B cell (primary cell): Measurements from ENCODE around the gene SMC6. TPM values are rescaled to one million over a fixed set of nuclear protein-coding genes. Genes with fewer than 3 reads are reported as not detected.

ENCODE experiments used
- ATAC-seq: fragments of 200-7000 bp; cut with Tn5 transposase; one replicate; pipeline ENCODE4 v1.10.0; 2021; ENCODE audit warnings: low read depth, mild to moderate bottlenecking, moderate number of reproducible peaks, moderate library complexity
- CTCF ChIA-PET: fragments of 350-600 bp; sonication (Branson Sonifier 250); formaldehyde crosslinking; loops from one replicate; lab custom pipeline; 2021; ENCODE audit warnings: antibody characterized with exemption, inconsistent platforms; lab: Charles Lee
- POLR2A ChIA-PET: fragments of 350-600 bp; sonication (Branson Sonifier 250); formaldehyde crosslinking; loops from one replicate; lab custom pipeline; 2021; ENCODE audit warnings: antibody characterized with exemption; lab: Charles Lee
- DNase-seq: peaks from one replicate; pipeline ENCODE4 v3.0.0; 2013
- H2AFZ ChIP-seq: 2 replicates; pipeline ENCODE4 v1.6.1; 2012; ENCODE audit warnings: mild to moderate bottlenecking, low read depth, low read length; ENCODE audit not compliant: insufficient read depth, poor library complexity, severe bottlenecking
- H3K27ac ChIP-seq, 2 donors: 1 replicate in 1 of 2; 2 replicates in 1 of 2; pipeline ENCODE4 v1.5.1; 2012 to 2013; ENCODE audit warnings: low read length in 2 of 2, mild to moderate bottlenecking in 2 of 2, moderate library complexity in 1 of 2
- H3K27me3 ChIP-seq, 4 experiments: fragments of 200-600 bp in 1 of 4; sonication (generic) in 1 of 4; replicated peaks in 1 of 4; 1 replicate in 2 of 4; 2 replicates in 2 of 4; pipeline versions ENCODE4 v1.6.1 to v1.7.0; 2013 to 2016; ENCODE audit warnings: low read length in 3 of 4, mild to moderate bottlenecking in 2 of 4, mixed read lengths in 1 of 4, moderate library complexity in 1 of 4; ENCODE audit not compliant: insufficient read depth in 4 of 4, control insufficient read depth in 3 of 4; ENCODE audit errors: control extremely low read depth in 1 of 4
- H3K36me3 ChIP-seq, 2 experiments: replicated peaks in 1 of 2; 1 replicate in 1 of 2; 2 replicates in 1 of 2; pipeline versions ENCODE4 v1.6.1 to v1.7.1; 2013; ENCODE audit warnings: low read length in 1 of 2; ENCODE audit not compliant: insufficient read depth in 2 of 2, control insufficient read depth in 1 of 2; ENCODE audit errors: control extremely low read depth in 1 of 2, extremely low read depth in 1 of 2
- H3K4me1 ChIP-seq, 2 donors: fragments of 200-600 bp in 1 of 2; sonication (generic) in 1 of 2; 1 replicate in 1 of 2; 2 replicates in 1 of 2; pipeline versions ENCODE4 v1.5.1 to v1.6.1; 2013 to 2017; ENCODE audit warnings: low read length in 2 of 2; ENCODE audit not compliant: control insufficient read depth in 2 of 2, insufficient read depth in 2 of 2
- H3K4me2 ChIP-seq: replicated peaks from 2 replicates; pipeline ENCODE3; 2012; ENCODE audit warnings: mild to moderate bottlenecking, low read depth, low read length; ENCODE audit not compliant: poor library complexity, severe bottlenecking
- H3K4me3 ChIP-seq, 5 experiments: fragments of 200-600 bp in 1 of 5; sonication (generic) in 1 of 5; 1 replicate in 3 of 5; 2 replicates in 2 of 5; pipeline versions ENCODE4 v1.5.1 to v1.7.0; 2011 to 2016; ENCODE audit warnings: low read length in 4 of 5, mild to moderate bottlenecking in 4 of 5, low read depth in 2 of 5, control low read depth in 1 of 5, moderate library complexity in 1 of 5; ENCODE audit not compliant: insufficient read depth in 1 of 5; ENCODE audit errors: control extremely low read depth in 1 of 5, extremely low read depth in 1 of 5
- H3K79me2 ChIP-seq: fragments of 200-600 bp; sonication (generic); one replicate; pipeline ENCODE4 v1.6.0; 2016; ENCODE audit warnings: low read length; ENCODE audit not compliant: control insufficient read depth, insufficient read depth
- H3K9ac ChIP-seq: fragments of 200-600 bp; sonication (generic); 2 replicates; pipeline ENCODE4 v1.6.1; 2017; ENCODE audit warnings: mild to moderate bottlenecking, low read length, moderate library complexity
- H3K9me3 ChIP-seq, 3 donors: one replicate each; pipeline versions ENCODE4 v1.6.1 to v1.7.1; 2013; ENCODE audit warnings: low read length in 2 of 3; ENCODE audit not compliant: control insufficient read depth in 2 of 3, insufficient read depth in 1 of 3; ENCODE audit errors: control extremely low read depth in 1 of 3
- H4K20me1 ChIP-seq: 2 replicates; pipeline ENCODE4 v1.6.0; 2012; ENCODE audit warnings: mild to moderate bottlenecking, low read length; ENCODE audit not compliant: insufficient read depth, control insufficient read depth, poor library complexity, severe bottlenecking
- H3K27ac Mint-ChIP-seq: one replicate; pipeline ENCODE4 v1.8.0; 2021; ENCODE audit warnings: mixed read lengths
- H3K27me3 Mint-ChIP-seq: one replicate; pipeline ENCODE4 v1.8.0; 2021; ENCODE audit warnings: mixed read lengths
- H3K4me1 Mint-ChIP-seq: one replicate; pipeline ENCODE4 v1.8.0; 2021; ENCODE audit warnings: mixed read lengths
- H3K4me3 Mint-ChIP-seq: one replicate; pipeline ENCODE4 v1.8.0; 2021; ENCODE audit warnings: mixed read lengths
- H3K9me3 Mint-ChIP-seq: one replicate; pipeline ENCODE4 v1.8.0; 2022; ENCODE audit warnings: mixed read lengths; ENCODE audit not compliant: insufficient read depth
- EZH2 ChIP-seq: IDR thresholded peaks from 2 replicates; pipeline ENCODE4 v1.6.1; 2012; ENCODE audit warnings: borderline replicate concordance, low read depth, mild to moderate bottlenecking, moderate library complexity, low read length; ENCODE audit not compliant: insufficient read depth, poor library complexity, severe bottlenecking
- WGBS: methylation state at CpG from one replicate; pipeline ENCODE4 v1.1.5; 2013; ENCODE audit warnings: missing lambda C conversion rate; ENCODE audit not compliant: insufficient coverage; 5-methylcytosine and 5-hydroxymethylcytosine counted together
- intact Hi-C: fragments of 100-400 bp; cut with micrococcal nuclease; formaldehyde crosslinking; loops from one replicate; pipeline ENCODE4 v1.10.0; 2022
- polyA plus RNA-seq: library from polyadenylated mRNA; depleted of rRNA; stranded (reverse); fragments of >200 nt; gene quantifications from 2 replicates; pipeline ENCODE4 v1.2.3, GENCODE V29; 2012
- total RNA-seq, 2 donors: library from RNA; stranded (reverse); fragments of 120-200 nt in 1 of 2; gene quantifications; 1 replicate in 1 of 2; 2 replicates in 1 of 2; pipeline versions ENCODE4 v1.2.3 to v1.2.4, GENCODE V29; 2013 to 2022
- TF ChIP-seq, protein P1 (sequence below): fragments of 200-600 bp; IDR thresholded peaks from one replicate; pipeline ENCODE4 v1.8.0; 2022; ENCODE audit warnings: antibody characterized with exemption, mild to moderate bottlenecking

The SMC6 gene
- total and polyA plus RNA-seq, 2 donors (not counting 1 experiment from before 2014, with no cell fraction given): 27.2 to 111 TPM

GRCh38 chr2:17771956-17772355 lies 18.3 kb upstream of the SMC6 start:
- Mint-ChIP-seq H3K4me1 (no peaks in the 10 kb centered on the region), H3K4me3 (no peak overlapping the region), H3K27ac (no peak overlapping the region), H3K9me3 (no peaks in the 10 kb centered on the region), H3K27me3 (no peaks in the 10 kb centered on the region)
- CTCF ChIA-PET: interaction anchor here (1.0 to 1.3 kb wide), 2 partner anchors 53 to 58 kb away, joined by 3 to 4 read pairs; no protein-coding TSS in a partner anchor
- no peaks in the 10 kb centered on the region for H3K27me3 ChIP-seq
- no peak overlapping the region for H3K9ac ChIP-seq
- POLR2A ChIA-PET: no interaction called here
- no peaks in the 10 kb centered on the region for H3K79me2 ChIP-seq
- H3K27ac ChIP-seq: no peak overlapping the region
- no peak for ATAC-seq
- intact Hi-C loops: no loop called here
- no peak for DNase-seq
- H4K20me1 ChIP-seq: no peaks in the 10 kb centered on the region
- no peak for TF ChIP-seq EZH2
- TF ChIP-seq, protein P1, sequence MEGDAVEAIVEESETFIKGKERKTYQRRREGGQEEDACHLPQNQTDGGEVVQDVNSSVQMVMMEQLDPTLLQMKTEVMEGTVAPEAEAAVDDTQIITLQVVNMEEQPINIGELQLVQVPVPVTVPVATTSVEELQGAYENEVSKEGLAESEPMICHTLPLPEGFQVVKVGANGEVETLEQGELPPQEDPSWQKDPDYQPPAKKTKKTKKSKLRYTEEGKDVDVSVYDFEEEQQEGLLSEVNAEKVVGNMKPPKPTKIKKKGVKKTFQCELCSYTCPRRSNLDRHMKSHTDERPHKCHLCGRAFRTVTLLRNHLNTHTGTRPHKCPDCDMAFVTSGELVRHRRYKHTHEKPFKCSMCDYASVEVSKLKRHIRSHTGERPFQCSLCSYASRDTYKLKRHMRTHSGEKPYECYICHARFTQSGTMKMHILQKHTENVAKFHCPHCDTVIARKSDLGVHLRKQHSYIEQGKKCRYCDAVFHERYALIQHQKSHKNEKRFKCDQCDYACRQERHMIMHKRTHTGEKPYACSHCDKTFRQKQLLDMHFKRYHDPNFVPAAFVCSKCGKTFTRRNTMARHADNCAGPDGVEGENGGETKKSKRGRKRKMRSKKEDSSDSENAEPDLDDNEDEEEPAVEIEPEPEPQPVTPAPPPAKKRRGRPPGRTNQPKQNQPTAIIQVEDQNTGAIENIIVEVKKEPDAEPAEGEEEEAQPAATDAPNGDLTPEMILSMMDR: no peak
- no peak overlapping the region for H2AFZ ChIP-seq
- H3K4me2 ChIP-seq: no peak overlapping the region
- no peaks in the 10 kb centered on the region for H3K9me3 ChIP-seq
- no CpG with 5 or more reads among the region's 2 CpGs for WGBS
- no peaks in the 10 kb centered on the region for H3K4me1 ChIP-seq
- peaks cover 4 to 15% of the 10 kb centered on the region in 2 experiments for H3K36me3 ChIP-seq
- no peak overlapping the region for H3K4me3 ChIP-seq

DNA sequence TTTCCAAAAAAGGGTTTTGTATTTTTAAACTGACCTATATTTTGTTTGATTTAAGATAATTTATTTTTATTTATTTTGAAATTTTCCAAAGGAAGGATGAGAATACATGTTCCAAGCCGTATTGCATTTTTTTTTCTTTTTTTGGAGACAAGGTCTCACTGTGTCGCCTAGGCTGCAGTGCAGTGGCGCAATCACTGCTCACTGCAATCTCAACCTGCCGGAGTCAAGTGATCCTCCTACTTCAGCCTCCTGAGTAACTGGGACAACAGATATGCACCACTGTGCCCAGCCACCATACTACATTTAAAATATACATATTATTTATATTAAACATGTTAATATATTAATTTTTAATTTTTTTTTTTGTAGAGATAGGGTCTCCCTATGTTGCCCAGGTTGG lies 15.3 kb upstream of the SMC6 start:
- DNase-seq: no peak
- whole genome bisulfite sequencing: 100% methylated on average over 2 of the region's 4 CpGs
- TF ChIP-seq EZH2: no peak
- Histone ChIP-seq H2AFZ (no peak overlapping the region), H3K79me2 (peaks cover 6% of the 10 kb centered on the region), H4K20me1 (no peaks in the 10 kb centered on the region), H3K27ac (no peak overlapping the region), H3K27me3 (no peaks in the 10 kb centered on the region), H3K9ac (no peak overlapping the region), H3K9me3 (no peaks in the 10 kb centered on the region), H3K4me1 (no peaks in the 10 kb centered on the region), H3K4me3 (no peak overlapping the region), H3K4me2 (no peak overlapping the region), H3K36me3 (peaks cover 7 to 10% of the 10 kb centered on the region in 2 experiments)
- POLR2A ChIA-PET: no interaction called here
- intact Hi-C loops: no loop called here
- no peaks in the 10 kb centered on the region for H3K27me3 Mint-ChIP-seq
- CTCF ChIA-PET: interaction anchor here (1.6 kb wide), 1 partner anchor 50 kb away, joined by 6 read pairs; no protein-coding TSS in a partner anchor
- no peak overlapping the region for H3K27ac Mint-ChIP-seq
- no peak overlapping the region for H3K4me3 Mint-ChIP-seq
- no peaks in the 10 kb centered on the region for H3K4me1 Mint-ChIP-seq
- ATAC-seq: no peak
- H3K9me3 Mint-ChIP-seq: no peaks in the 10 kb centered on the region
